A549 (cell line): ENCODE results near the gene TRDMT1.

Experiments
- EP300 ChIP-seq, 2 experiments: fragments of >200 bp; sonication (Bioruptor Twin); formaldehyde crosslinking; IDR thresholded peaks; 2 replicates in 1 of 2; 3 replicates in 1 of 2; pipeline ENCODE4 v1.6.1; 2016 to 2017
- HDAC2 ChIP-seq: fragments of 200-600 bp; sonication (generic); IDR thresholded peaks from 2 replicates; pipeline ENCODE4 v1.6.1; 2016
- JUN ChIP-seq, 2 experiments: fragments of >200 bp; sonication (Bioruptor Twin); formaldehyde crosslinking; IDR thresholded peaks; 2 replicates in 1 of 2; 3 replicates in 1 of 2; pipeline ENCODE4 v1.6.1; 2016 to 2017
- ZSCAN20 ChIP-seq: fragments of 250-450 bp; sonication (Bioruptor Pico); IDR thresholded peaks from 2 replicates; pipeline ENCODE4 v1.8.0; 2022; ENCODE audit warnings: mild to moderate bottlenecking, moderate library complexity
- TF ChIP-seq, protein P1 (sequence below): fragments of >200 bp; sonication (Bioruptor Twin); formaldehyde crosslinking; IDR thresholded peaks from 3 replicates; pipeline ENCODE4 v1.5.1; 2016

- TF ChIP-seq EP300 (IDR thresholded peaks at IDR 0.05), result no peak
- TF ChIP-seq JUN (IDR thresholded peaks at IDR 0.05), result no peak
- TF ChIP-seq ZSCAN20, result no peak
- TF ChIP-seq, protein P1, sequence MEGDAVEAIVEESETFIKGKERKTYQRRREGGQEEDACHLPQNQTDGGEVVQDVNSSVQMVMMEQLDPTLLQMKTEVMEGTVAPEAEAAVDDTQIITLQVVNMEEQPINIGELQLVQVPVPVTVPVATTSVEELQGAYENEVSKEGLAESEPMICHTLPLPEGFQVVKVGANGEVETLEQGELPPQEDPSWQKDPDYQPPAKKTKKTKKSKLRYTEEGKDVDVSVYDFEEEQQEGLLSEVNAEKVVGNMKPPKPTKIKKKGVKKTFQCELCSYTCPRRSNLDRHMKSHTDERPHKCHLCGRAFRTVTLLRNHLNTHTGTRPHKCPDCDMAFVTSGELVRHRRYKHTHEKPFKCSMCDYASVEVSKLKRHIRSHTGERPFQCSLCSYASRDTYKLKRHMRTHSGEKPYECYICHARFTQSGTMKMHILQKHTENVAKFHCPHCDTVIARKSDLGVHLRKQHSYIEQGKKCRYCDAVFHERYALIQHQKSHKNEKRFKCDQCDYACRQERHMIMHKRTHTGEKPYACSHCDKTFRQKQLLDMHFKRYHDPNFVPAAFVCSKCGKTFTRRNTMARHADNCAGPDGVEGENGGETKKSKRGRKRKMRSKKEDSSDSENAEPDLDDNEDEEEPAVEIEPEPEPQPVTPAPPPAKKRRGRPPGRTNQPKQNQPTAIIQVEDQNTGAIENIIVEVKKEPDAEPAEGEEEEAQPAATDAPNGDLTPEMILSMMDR, result no peak
- no peak for TF ChIP-seq HDAC2
These were observed 31.7 kb downstream of the TRDMT1 start for GRCh38 chr10:17169803-17170202.
